DMS53 treated with DMSO at 0.1 percent for 48 hours (cell line): ENCODE data around the gene DRAM1.
"Not testable (repeated sequence)": the region's sequence is repeated elsewhere in the genome, so short reads cannot be mapped to it uniquely, and the experiment has no call there.

Experiments used
- DNase-seq: peaks from one replicate; lab custom pipeline; 2025; ENCODE audit not compliant: unreplicated experiment; lab: John Stamatoyannopoulos, UW

DRAM1 gene, protein sequence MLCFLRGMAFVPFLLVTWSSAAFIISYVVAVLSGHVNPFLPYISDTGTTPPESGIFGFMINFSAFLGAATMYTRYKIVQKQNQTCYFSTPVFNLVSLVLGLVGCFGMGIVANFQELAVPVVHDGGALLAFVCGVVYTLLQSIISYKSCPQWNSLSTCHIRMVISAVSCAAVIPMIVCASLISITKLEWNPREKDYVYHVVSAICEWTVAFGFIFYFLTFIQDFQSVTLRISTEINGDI

GRCh38 chr12:101876861-101877805 is at the start of gene DRAM1:
Gene DRAM1, plus strand, starts transcription at chr12:101877580. Its CDS starts 210 bp downstream, at chr12:101877790.
- DNase-seq: peak; percentile 67

GRCh38 chr12:101828463-101829196 is 48.8 kb upstream of the DRAM1 start:
- DNase-seq: no peak

DNA sequence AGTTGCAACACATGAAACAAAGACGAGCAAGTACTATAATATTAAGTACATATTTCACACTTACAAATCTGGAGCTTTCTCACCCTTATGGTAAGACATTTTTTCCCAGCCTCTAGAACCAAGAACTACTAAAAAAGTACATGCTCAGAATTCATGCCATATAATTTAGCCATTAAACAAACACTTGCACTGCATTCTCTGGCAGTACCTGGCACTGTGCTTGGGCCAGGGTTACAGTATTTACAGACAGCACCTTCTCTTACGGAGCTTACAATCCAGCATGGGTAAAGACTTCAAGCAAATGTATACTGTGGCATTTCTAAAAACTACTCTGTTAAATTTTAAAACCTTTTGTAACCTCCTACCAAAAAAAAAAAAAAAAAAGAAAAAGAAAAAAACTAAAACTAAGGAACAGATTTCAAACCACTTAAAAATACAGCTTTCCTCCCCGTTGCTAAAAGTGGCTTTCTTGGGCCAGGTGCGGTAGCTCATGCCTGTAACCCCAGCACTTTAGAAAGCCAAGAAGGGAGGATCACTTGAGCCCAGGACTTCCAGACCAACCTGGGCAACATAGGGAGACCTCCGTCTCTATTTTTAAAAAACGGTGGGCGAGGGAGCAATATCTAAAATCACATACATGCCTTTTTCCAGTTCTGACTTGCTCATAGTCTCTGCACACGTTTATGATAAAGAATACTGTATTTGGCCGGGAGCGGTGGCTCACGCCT is 47.6 kb upstream of the DRAM1 start:
- no peak for DNase-seq

DNA sequence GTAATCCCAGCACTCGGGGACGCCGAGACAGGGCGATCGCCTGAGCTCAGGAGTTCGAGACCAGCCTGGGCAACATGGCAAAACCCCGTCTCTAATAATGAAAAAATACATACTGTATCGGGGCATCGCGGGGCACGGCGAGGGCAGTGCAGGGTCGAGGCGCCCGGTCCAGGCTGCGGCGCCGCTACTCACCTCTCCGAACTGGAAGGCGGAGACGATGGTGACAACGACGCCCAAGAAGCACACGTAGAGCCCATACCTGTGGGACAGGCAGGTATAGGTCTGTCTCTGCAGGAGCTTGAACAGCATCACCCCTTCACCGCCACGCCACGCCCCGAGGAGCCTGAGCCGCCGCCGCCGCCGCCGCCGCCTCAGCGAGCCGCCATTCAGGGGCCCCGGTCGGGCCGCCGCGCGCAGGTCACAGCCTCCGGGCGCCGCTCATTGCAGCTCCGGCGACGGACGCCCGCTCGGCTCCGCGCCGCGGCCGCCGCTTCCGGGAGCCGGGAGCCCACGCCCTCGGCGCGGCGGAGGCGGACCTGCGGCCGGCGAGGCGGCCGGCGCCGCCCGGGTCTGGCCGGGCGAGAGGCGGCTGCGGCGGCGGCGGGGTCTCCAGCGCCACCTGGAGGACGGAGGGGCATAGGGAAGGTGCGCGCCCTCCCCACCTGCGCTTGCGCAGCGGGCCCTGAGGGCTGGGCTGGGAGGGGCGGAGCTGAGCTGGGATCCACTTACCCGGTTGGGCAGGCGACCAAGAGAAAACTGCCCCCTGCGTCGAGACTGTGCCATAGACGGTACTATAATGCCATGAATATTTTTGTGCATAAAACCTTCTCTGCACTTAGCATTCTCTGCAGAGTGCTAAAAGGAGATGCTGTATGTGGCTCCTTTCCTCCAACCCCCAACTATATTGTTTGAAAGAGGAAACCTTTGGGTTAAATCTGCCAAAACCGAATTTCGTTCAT is 46.7 kb upstream of the DRAM1 start, which contains the start of gene GNPTAB:
GNPTAB (minus strand) TSS at position 593 of the 959 bp plus-strand sequence; CDS start at position 309, 284 bp downstream.
- peak; percentile 83 for DNase-seq

DNA sequence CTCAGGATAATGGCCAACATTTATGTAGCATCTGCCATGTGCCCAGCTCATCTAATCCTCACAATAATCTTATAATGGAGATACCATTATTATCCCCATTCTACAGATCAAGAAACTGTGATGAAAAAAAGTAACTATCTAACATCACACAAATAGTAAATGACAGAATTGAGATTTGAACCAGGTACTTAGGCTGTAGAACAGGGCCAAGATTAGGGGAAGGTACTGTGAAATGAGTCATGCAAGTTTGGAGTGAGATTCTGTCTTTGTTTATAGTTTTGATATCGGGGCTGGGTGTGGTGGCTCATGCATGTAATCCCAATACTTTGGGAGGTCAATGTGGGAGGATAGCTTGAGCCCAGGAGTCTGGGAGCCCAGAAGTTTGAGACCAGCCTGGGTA is 45.4 kb upstream of the DRAM1 start:
- no peak for DNase-seq

GRCh38 chr12:101838628-101839323 is 38.6 kb upstream of the DRAM1 start:
- no peak for DNase-seq

- peak; percentile 65 for DNase-seq
Measured at GRCh38 chr12:101839324-101840283, 37.8 kb upstream of the DRAM1 start.

GRCh38 chr12:101841069-101841468 is 36.3 kb upstream of the DRAM1 start:
- DNase-seq: no peak

DNA sequence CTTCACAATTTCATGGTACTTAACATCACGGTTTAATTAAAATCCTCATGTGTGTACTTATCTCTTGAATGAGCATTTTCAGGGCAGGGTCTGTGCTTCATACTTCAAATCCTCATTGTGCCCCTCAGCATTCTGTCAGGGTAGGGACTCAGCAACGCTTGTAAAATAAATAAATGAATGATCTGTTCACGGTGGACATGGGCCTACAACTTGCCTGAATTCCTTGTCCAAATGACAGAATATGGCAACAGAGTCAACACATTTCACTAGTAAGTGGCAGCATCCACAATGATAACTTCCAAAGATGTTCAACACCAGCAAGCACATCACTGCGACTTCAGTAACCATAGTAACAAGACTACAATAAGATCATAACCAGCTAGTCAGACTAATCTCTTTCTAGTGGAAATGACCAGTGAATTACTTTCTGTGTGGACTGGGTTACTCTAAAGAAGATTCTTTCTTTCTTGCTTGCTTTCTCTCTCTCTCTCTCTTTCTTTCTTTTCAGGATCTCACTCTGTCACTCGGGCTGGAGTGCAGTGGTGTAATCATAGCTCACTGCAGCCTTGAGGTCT is 32.2 kb upstream of the DRAM1 start:
- no peak for DNase-seq

GRCh38 chr12:101847325-101847724 is 30.1 kb upstream of the DRAM1 start:
- no peak for DNase-seq

DNA sequence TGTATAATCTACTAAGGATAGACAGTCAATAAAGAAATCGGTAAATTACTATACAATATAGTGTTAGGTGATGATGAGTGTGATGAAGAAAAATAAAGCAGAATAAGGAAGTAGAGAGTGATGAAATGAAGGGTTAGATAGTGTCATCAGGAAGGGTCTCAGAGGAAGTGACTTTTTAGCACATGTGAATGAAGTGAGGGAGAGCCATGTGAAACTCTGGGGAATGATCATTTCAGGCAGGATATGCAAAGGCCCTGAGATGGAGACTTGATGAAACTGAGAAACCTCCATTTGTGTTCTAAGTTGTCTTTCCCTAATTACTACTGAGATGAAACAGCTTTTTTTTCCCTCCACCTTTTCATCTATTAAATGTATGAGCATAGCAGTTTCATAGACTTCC is 27.2 kb upstream of the DRAM1 start:
- no peak for DNase-seq

- no peak for DNase-seq
Measured at GRCh38 chr12:101852998-101853397, 24.4 kb upstream of the DRAM1 start.

DNA sequence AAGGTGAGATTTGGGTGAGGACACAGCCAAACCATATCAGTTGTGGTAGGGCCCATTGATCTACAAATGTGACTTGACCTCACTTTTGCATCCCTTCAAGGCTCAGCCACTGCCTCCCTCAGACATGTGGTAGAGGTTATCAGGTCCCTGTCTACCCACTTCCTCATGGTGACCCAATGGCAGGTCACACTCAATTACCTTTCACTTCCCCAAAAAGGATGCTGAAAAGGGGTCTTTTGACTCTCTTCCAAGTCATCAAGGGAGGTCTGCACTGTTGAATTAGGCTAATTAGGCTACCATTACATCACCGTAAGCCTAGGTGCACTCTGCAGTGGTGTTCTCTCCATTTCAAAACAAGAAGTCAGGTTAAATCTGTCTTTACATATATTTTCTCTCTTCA is 22.6 kb upstream of the DRAM1 start:
- no peak for DNase-seq

GRCh38 chr12:101855364-101855884 is 22.0 kb upstream of the DRAM1 start:
- DNase-seq: no peak

DNA sequence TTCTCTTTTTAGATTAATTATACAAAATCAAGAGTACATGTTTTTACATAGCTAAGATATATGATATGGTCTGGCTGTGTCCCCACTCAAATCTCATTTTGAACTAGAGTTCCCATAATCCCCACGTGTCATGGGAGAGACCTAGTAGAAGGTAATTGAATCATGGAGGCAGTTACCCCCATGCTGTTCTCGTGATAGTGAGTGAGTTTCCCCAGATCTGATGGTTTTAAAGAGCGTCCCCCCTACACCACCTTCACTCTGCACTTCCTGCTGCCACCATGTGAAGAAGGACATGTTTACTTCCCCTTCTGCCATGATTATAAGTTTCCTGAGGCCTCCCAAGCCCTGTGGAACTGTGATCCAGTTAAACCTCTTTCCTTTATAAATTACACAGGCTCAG is 21.4 kb upstream of the DRAM1 start:
- no peak for DNase-seq

GRCh38 chr12:101856614-101857013 is 20.8 kb upstream of the DRAM1 start:
- not testable (repeated sequence) for DNase-seq

DNA sequence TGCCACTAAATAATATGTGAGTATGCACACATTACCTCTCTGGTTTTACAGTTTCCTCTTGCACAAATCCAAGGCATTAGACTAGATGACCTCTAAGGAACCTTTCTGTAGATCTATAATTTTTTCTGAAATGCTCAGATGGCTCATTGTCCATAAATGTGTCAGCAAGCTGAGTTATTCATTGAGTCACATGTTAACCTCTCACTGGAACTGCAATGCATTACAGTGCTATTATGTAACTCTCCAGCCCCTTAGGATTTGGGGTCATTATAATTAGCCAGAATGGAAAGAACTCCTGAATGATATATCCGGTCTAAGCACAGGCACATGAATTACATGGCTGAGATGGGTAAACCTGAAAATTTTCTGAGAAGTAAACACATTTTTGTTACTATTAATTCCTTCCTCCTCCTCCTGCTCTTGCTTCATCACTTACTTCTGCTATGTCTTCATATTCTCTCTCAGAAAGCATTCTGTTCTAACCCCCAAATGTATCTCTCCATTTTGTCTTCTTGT is 20.3 kb upstream of the DRAM1 start:
- DNase-seq: no peak
